SIG-M5 treated with dmso at 0.1 percent for 504 hours (cell line): ENCODE measurements around the gene IGSF21.
A peak's percentile ranks its signal among the peaks of the same experiment; 100 is the strongest.

Source experiments
- DNase-seq: peaks from one replicate; lab custom pipeline; 2025; ENCODE audit not compliant: unreplicated experiment; lab: John Stamatoyannopoulos, UW

Gene IGSF21

DNA sequence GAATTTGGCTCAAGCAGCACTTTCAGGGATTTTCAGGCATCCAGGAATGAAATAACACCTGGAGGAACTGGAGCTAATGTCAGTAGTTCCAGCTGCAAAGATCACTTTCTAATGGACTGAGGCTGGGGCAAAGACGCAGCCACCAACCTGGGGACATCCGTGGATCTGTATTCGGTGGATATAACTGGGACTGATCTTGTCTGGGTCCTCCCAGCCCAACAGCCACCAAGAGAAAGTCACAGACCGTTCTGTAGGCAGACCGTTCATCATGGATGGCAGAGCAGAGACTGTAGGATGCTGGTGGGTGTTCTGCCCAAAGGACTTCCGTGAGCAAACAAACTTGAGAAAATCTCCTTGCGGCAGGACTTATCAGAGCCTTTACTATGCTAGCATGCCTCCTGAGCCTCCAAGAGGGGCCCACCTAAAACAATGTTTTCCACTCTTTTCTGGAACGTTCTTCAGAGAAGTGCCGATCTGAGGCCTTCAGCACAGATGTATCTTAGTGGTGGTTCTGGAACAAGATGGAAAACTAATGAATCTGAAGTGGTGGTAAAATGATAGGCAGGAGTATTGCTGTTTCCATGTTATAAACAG lies 287.1 kb downstream of the IGSF21 start:
- no peak for DNase-seq

GRCh38 chr1:18396247-18396980 lies 288.8 kb downstream of the IGSF21 start:
- no peak for DNase-seq

DNA sequence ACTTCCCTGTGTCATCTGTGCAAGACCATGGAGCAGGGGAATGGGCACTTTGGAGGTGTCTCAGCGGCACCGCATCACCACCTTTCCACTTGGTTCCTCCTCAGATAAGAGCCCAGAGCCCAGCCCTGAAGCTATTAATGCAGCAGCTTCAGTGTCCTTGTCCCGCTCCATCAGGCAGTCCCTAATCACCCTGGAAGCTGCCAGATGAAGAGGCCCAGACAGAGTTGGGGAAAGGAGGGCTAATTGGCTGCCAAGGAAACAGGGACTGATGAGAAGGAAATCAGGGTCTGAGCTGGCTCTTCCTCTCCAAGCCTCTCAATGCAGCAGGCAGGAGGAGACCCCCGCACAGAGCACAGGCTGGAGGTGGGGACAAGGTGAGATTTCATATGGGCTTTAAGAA lies 290.0 kb downstream of the IGSF21 start:
- no peak for DNase-seq

GRCh38 chr1:18398791-18399530 lies 291.4 kb downstream of the IGSF21 start:
- DNase-seq = no peak

GRCh38 chr1:18400347-18401102 lies 292.9 kb downstream of the IGSF21 start:
- no peak for DNase-seq

GRCh38 chr1:18401921-18402320 lies 294.3 kb downstream of the IGSF21 start:
- DNase-seq = no peak

DNA sequence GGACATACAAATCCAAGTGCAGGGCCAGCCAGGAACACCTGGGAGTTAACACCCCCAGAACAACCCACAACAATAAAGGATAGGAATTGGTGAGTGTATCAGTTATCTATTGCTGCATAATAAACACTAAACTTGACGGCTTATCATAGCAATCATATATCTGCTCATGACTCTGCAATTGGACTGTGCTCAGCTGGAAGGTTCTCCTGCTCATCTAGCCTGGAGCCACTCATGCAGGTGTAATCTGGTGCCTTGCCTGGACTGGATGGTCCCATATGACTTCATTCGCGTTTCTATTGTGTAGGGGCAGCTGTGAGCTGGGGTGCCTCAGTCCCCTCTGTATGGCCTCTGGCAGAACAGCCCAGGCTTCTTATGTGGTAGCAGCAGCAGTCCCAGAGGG lies 296.9 kb downstream of the IGSF21 start:
- DNase-seq = no peak

- DNase-seq = no peak
These were observed 299.8 kb downstream of the IGSF21 start for GRCh38 chr1:18407166-18408045.

GRCh38 chr1:18408656-18409370 lies 301.2 kb downstream of the IGSF21 start:
- no peak for DNase-seq

GRCh38 chr1:18409609-18410237 lies 302.1 kb downstream of the IGSF21 start:
- no peak for DNase-seq

GRCh38 chr1:18410407-18410806 lies 302.8 kb downstream of the IGSF21 start:
- DNase-seq = no peak

- no peak for DNase-seq
These were observed 303.7 kb downstream of the IGSF21 start for GRCh38 chr1:18411321-18411720.

GRCh38 chr1:18411820-18412641 lies 304.4 kb downstream of the IGSF21 start:
- DNase-seq = no peak

GRCh38 chr1:18412882-18413353 lies 305.3 kb downstream of the IGSF21 start:
- no peak for DNase-seq

DNA sequence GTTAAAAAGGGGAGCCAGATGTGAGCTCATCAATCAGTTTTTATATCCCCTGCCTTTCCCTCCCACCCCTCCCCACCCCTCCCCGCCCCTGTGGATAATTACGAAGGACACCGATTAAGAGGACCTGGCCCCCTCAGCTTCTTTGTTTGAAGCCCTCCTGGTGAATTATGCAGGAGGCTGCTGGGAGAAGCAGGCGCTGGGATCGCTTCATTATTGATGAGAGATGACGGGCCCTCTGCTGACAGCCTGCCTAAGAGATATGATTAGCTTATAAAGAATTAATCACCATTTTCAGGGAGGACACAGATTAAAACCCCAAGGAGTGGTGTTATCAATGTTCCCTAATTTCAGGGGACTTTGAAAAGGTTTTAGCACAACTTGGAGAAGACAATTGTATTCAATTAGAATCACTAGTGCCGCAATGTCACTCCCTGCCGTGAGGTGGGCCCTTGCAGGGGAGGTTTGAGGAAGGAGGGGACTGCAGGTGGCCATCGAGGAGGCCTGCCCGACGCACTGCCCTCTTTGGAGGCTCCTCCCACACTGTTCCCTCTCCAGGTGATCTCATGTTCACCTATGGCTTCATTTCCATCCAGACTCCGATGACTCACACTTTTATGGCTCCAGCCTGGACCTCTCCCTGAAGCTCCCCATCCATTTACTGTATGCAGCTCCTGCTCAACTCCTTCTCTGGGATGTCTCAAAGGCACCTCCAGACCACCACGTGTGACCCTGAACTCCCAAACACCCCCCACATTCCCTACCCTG lies 306.1 kb downstream of the IGSF21 start:
- peak; percentile 6 for DNase-seq

GRCh38 chr1:18414321-18414720 lies 306.7 kb downstream of the IGSF21 start:
- DNase-seq = no peak

DNA sequence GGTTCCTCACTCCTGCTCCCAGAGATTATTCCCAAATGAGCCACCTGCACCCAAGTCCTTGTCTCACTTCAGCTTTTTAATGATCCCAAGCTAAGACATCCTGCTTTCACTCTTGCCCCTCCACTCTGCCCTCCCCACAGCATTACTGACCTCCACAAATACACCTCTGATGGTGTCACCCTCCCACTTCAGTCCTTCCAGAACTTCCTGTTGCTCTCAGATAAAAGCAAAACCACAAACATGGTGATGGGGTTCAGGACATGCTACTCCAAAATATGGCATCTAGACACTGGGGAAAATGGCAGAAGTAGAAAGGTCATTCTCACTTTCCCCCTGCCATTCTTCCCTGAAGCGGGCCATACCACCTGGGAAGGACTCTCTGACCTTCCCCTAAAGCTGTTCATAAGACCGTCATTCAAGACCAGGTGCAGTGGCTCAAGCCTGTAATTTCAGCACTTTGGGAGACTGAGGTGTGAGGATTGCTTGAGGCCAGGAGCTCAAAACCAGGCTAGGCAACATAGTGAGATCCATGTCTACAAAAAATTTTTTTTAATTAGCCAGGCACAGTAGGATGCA lies 307.4 kb downstream of the IGSF21 start:
- no peak for DNase-seq
